ENCODE results near the gene RPGR. TPM values are rescaled to one million over a fixed set of nuclear protein-coding genes. Genes with fewer than 3 reads are reported as not detected.
A peak's percentile ranks its signal among the peaks of the same experiment; 100 is the strongest.

RPGR gene
- total RNA-seq, 1 experiment from 2014 or later: 8.4 TPM

- Histone ChIP-seq H3K27ac (no peak overlapping the region), H3K36me3 (no peaks in the 10 kb centered on the region), H3K27me3 (replicated peaks) (no peaks in the 10 kb centered on the region), H3K9me3 (replicated peaks) (no peaks in the 10 kb centered on the region), H3K4me1 (replicated peaks) (no peaks in the 10 kb centered on the region), H3K4me3 (no peak overlapping the region)
- no peak for DNase-seq (ENCODE audit: low read depth in 1 of 2, low spot score in 2 of 2)
Measured at GRCh38 chrX:38347136-38347535, 19.8 kb upstream of the RPGR start.

DNA sequence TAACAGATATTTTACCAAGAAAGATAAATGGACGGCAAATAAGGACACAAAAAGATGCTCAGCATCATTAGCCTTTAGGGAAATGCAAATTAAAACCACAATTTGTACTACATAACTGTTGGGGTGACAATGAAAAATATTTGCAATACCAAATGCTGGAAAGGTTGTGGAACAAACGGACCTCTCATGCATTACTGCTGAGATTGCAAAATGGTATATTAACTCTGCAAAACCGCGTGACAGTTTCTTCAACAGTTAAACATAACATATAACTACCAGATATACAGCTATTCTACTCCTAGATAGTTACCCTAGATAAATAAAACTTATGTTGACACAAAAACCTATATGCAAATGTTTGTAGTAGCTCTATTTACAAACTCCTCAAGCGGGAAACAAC lies 18.8 kb upstream of the RPGR start:
- H3K4me3 ChIP-seq: no peak overlapping the region
- H3K27ac ChIP-seq: no peak overlapping the region
- DNase-seq (ENCODE audit: low read depth in 1 of 2, low spot score in 2 of 2): no peak
- no peaks in the 10 kb centered on the region for H3K27me3 ChIP-seq (replicated peaks)
- H3K36me3 ChIP-seq: no peaks in the 10 kb centered on the region
- H3K4me1 ChIP-seq (replicated peaks): no peaks in the 10 kb centered on the region
- no peaks in the 10 kb centered on the region for H3K9me3 ChIP-seq (replicated peaks)

- Histone ChIP-seq H3K27ac (no peak overlapping the region), H3K9me3 (replicated peaks) (no peaks in the 10 kb centered on the region), H3K36me3 (no peaks in the 10 kb centered on the region), H3K27me3 (replicated peaks) (no peaks in the 10 kb centered on the region), H3K4me3 (no peak overlapping the region), H3K4me1 (replicated peaks) (no peaks in the 10 kb centered on the region)
- no peak for DNase-seq (ENCODE audit: low read depth in 1 of 2, low spot score in 2 of 2)
Measured at GRCh38 chrX:38342853-38343778, 15.8 kb upstream of the RPGR start.

DNA sequence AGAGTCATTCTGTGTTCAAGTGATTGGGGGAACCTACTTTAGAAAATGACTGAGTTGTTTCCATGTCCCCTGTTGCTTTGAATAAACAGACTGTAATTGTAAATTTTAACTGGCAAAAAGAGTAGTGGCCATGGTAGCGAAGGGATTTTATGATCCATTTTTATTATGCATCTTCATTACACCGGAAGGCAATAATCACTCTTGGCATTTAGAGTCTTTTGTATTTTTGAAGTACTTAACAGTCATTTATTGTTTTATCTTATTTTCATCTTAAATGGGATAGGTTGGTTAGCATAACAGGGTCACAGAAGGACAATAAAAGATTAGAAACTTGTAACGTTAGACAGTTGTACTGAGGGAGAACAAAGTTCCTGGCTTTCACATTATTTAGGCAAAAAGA lies 14.1 kb upstream of the RPGR start:
- Histone ChIP-seq H3K9me3 (replicated peaks) (no peaks in the 10 kb centered on the region), H3K36me3 (no peaks in the 10 kb centered on the region), H3K4me1 (replicated peaks) (no peaks in the 10 kb centered on the region), H3K27me3 (replicated peaks) (no peaks in the 10 kb centered on the region), H3K27ac (no peak overlapping the region), H3K4me3 (no peak overlapping the region)
- DNase-seq (ENCODE audit: low read depth in 1 of 2, low spot score in 2 of 2): no peak

DNA sequence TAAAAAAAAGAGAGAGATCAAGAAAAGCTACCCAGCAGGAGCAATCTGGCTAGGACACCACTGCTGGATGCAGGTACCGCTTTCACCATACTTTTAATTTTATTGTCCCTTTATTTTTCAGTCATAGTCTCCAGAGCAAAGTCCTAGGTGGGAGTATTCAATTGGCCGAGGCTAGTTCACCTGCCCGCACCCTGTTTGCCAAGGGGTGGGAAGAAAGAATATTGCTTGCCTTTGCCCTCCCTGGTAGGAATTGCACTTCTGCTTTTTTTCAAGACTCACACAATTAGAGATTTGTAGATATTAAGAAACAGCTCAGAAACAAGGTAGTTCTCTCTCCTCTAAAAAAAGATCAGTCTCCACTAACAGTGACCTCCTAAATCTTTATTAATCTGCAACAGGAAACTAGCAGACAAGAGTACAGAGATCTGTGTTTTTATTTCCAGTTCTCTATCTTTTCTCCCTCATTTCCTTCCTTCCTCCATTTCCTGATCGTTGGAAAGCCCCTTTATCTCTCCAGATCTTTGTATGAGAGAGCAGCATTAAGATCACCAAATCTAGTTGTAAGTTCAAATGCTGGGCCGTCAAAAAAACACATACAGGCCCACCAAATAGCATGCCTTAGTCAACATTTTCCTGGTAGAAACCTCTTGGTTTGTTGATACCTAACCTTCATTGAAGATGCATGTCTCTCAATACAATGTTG lies 9.4 kb upstream of the RPGR start:
- Histone ChIP-seq H3K27ac (no peak overlapping the region), H3K4me3 (no peak overlapping the region), H3K36me3 (no peaks in the 10 kb centered on the region), H3K4me1 (replicated peaks) (no peaks in the 10 kb centered on the region), H3K9me3 (replicated peaks) (no peaks in the 10 kb centered on the region), H3K27me3 (replicated peaks) (no peaks in the 10 kb centered on the region)
- DNase-seq (ENCODE audit: low read depth in 1 of 2, low spot score in 2 of 2): no peak

DNA sequence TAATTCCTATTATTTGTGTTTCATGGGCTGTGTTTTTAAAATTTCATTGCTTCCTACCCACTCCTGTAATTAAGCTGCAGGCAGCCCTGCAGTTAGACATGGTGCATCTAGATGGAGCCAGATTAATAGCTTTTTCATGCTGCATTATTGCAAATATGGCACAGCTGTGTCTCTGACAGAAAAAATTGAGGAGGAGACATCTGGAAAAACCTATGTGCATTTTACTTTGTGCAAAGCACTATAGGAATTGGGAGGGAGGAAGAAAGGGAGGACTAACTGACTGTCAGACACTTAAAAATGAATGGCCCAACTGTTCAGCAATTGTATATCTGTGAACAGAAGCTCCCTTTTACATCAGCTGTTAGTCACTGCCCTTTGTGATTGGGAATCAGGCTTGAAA lies 8.1 kb upstream of the RPGR start:
- no peak for DNase-seq (ENCODE audit: low read depth in 1 of 2, low spot score in 2 of 2)
- no peak overlapping the region for H3K4me3 ChIP-seq
- no peaks in the 10 kb centered on the region for H3K4me1 ChIP-seq (replicated peaks)
- H3K9me3 ChIP-seq (replicated peaks): no peaks in the 10 kb centered on the region
- H3K27ac ChIP-seq: no peak overlapping the region
- H3K27me3 ChIP-seq (replicated peaks): no peaks in the 10 kb centered on the region
- H3K36me3 ChIP-seq: no peaks in the 10 kb centered on the region

DNA sequence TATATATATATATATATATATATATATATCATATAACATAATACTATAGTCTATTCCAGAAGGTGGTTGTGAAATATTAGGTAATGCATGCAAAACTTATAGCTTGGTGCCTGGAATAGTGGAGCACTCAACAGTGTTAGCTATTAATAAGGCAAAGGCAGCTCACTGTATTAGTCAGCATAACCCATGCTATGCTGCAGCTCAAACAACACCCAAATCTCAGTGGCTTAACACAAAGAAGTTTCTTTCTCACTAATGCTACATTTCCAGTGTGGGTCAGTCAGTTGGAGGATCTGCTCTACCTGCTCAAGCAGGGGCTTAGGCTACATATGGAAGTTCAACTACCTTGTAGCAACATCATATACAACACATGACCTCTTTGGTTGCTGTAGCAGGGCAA lies 5.2 kb upstream of the RPGR start:
- Histone ChIP-seq H3K4me1 (replicated peaks) (peaks cover 4% of the 10 kb centered on the region; the same call in 1 of the 2 replicates), H3K9me3 (replicated peaks) (no peaks in the 10 kb centered on the region), H3K27me3 (replicated peaks) (no peaks in the 10 kb centered on the region), H3K36me3 (no peaks in the 10 kb centered on the region), H3K27ac (no peak overlapping the region), H3K4me3 (no peak overlapping the region)
- no peak for DNase-seq (ENCODE audit: low read depth in 1 of 2, low spot score in 2 of 2)

GRCh38 chrX:38327775-38328081 lies 419 bp upstream of the RPGR start:
- Histone ChIP-seq H3K27ac (no peak overlapping the region), H3K4me3 (peak overlapping the region; percentile 95), H3K4me1 (replicated peaks) (peaks cover 4% of the 10 kb centered on the region), H3K36me3 (peaks cover 3% of the 10 kb centered on the region), H3K27me3 (replicated peaks) (no peaks in the 10 kb centered on the region), H3K9me3 (replicated peaks) (no peaks in the 10 kb centered on the region)
- no peak for DNase-seq (ENCODE audit: low read depth in 1 of 2, low spot score in 2 of 2)

- DNase-seq (ENCODE audit: low read depth in 1 of 2, low spot score in 2 of 2): no peak
- Histone ChIP-seq H3K4me1 (replicated peaks) (peaks cover 4% of the 10 kb centered on the region), H3K4me3 (peak overlapping the region; percentile 95), H3K36me3 (peaks cover 3% of the 10 kb centered on the region), H3K9me3 (replicated peaks) (no peaks in the 10 kb centered on the region), H3K27ac (no peak overlapping the region), H3K27me3 (replicated peaks) (no peaks in the 10 kb centered on the region)
Measured at GRCh38 chrX:38326086-38326485, 1.2 kb downstream of the RPGR start.

- Histone ChIP-seq H3K9me3 (replicated peaks) (no peaks in the 10 kb centered on the region), H3K36me3 (no peaks in the 10 kb centered on the region), H3K27ac (no peak overlapping the region), H3K4me3 (no peak overlapping the region), H3K27me3 (replicated peaks) (no peaks in the 10 kb centered on the region), H3K4me1 (replicated peaks) (no peaks in the 10 kb centered on the region)
- no peak for DNase-seq (ENCODE audit: low read depth in 1 of 2, low spot score in 2 of 2)
Measured at GRCh38 chrX:38320819-38321218, 6.5 kb downstream of the RPGR start.

DNA sequence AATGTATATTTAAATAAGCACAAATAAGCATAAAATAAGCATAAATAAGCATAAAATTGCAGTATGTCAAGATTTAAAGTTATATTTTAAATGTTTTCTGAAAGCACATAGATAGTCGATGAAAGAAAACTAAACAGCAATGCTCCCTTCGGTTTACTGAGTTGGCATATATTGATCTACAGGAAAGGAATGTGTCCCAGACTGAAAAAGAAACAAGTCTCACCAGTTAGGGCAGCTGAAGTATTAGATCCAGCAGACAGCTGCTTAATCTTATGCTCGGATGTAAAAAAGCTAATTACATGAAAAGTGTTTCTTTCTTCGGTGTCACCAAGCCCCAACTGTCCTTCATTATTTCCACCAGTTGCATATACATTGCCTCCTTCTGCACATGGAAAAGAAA lies 8.7 kb downstream of the RPGR start:
- no peak overlapping the region for H3K27ac ChIP-seq
- H3K36me3 ChIP-seq: no peaks in the 10 kb centered on the region
- H3K9me3 ChIP-seq (replicated peaks): no peaks in the 10 kb centered on the region
- H3K27me3 ChIP-seq (replicated peaks): no peaks in the 10 kb centered on the region
- no peak overlapping the region for H3K4me3 ChIP-seq
- H3K4me1 ChIP-seq (replicated peaks): no peaks in the 10 kb centered on the region
- no peak for DNase-seq (ENCODE audit: low read depth in 1 of 2, low spot score in 2 of 2)

GRCh38 chrX:38318196-38318595 lies 9.1 kb downstream of the RPGR start:
- H3K36me3 ChIP-seq: no peaks in the 10 kb centered on the region
- DNase-seq (ENCODE audit: low read depth in 1 of 2, low spot score in 2 of 2): no peak
- H3K27me3 ChIP-seq (replicated peaks): no peaks in the 10 kb centered on the region

GRCh38 chrX:38315186-38315585 lies 12.1 kb downstream of the RPGR start:
- Histone ChIP-seq H3K4me1 (replicated peaks) (peaks cover 17% of the 10 kb centered on the region), H3K36me3 (no peaks in the 10 kb centered on the region), H3K9me3 (replicated peaks) (no peaks in the 10 kb centered on the region), H3K27me3 (replicated peaks) (no peaks in the 10 kb centered on the region), H3K4me3 (no peak overlapping the region), H3K27ac (no peak overlapping the region)
- DNase-seq (ENCODE audit: low read depth in 1 of 2, low spot score in 2 of 2): no peak

More at GRCh38 chrX:38318196-38318595, 9.1 kb downstream of the RPGR start:
- H3K4me3 ChIP-seq: no peak overlapping the region
- H3K27ac ChIP-seq: no peak overlapping the region
- H3K4me1 ChIP-seq (replicated peaks): peaks cover 2% of the 10 kb centered on the region
- no peaks in the 10 kb centered on the region for H3K9me3 ChIP-seq (replicated peaks)

DNA sequence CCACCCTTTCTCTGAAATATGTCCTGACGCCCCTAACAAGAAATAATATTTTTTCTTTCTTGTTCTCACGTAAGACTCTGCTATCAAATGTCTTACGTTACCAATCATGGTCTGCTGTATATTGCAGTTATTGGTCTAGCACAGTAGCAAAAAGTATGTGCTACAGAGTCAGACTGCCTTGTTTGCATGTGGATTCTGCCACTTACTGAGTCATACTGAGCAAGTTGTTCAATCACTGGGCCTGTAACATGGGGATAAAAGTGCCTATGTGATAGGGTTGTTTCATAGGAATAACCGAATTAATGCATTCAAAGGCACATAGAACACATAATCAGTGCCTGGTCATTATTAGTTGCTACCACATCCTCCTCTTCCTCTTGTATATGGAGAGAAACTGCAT lies 14.1 kb downstream of the RPGR start:
- DNase-seq (ENCODE audit: low read depth in 1 of 2, low spot score in 2 of 2): no peak
- Histone ChIP-seq H3K36me3 (no peaks in the 10 kb centered on the region), H3K27me3 (replicated peaks) (no peaks in the 10 kb centered on the region), H3K27ac (no peak overlapping the region), H3K4me3 (no peak overlapping the region), H3K9me3 (replicated peaks) (no peaks in the 10 kb centered on the region), H3K4me1 (replicated peaks) (peaks cover 17% of the 10 kb centered on the region)
